ENCODE measurements around the gene UBC. TPM values are rescaled to one million over a fixed set of nuclear protein-coding genes. Genes with fewer than 3 reads are reported as not detected.
A peak's percentile ranks its signal among the peaks of the same experiment; 100 is the strongest.
"Not testable (repeated sequence)": the region's sequence is repeated elsewhere in the genome, so short reads cannot be mapped to it uniquely, and the experiment has no call there.

The UBC gene
- total RNA-seq, 1 experiment from 2014 or later: 1,053 TPM

- intact Hi-C loops (cut with micrococcal nuclease; ENCODE audit: unreplicated experiment): loop anchor here (1.0 kb wide), 1 partner anchor 12 kb away; no protein-coding TSS in a partner anchor
- H3K4me3 ChIP-seq (ENCODE audit: low read depth, low read length, poor library complexity, severe bottlenecking): peak overlapping the region; percentile 94
- no peaks in the 10 kb centered on the region for H3K27me3 ChIP-seq (replicated peaks; ENCODE audit: insufficient read depth, low read depth, low read length, poor library complexity)
- TF ChIP-seq, protein P1, sequence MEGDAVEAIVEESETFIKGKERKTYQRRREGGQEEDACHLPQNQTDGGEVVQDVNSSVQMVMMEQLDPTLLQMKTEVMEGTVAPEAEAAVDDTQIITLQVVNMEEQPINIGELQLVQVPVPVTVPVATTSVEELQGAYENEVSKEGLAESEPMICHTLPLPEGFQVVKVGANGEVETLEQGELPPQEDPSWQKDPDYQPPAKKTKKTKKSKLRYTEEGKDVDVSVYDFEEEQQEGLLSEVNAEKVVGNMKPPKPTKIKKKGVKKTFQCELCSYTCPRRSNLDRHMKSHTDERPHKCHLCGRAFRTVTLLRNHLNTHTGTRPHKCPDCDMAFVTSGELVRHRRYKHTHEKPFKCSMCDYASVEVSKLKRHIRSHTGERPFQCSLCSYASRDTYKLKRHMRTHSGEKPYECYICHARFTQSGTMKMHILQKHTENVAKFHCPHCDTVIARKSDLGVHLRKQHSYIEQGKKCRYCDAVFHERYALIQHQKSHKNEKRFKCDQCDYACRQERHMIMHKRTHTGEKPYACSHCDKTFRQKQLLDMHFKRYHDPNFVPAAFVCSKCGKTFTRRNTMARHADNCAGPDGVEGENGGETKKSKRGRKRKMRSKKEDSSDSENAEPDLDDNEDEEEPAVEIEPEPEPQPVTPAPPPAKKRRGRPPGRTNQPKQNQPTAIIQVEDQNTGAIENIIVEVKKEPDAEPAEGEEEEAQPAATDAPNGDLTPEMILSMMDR (conservative IDR thresholded peaks at IDR 0.05; ENCODE audit: low read depth, low read length): no peak
- no peak for TF ChIP-seq EZH2 (IDR thresholded peaks at IDR 0.05; ENCODE audit: borderline replicate concordance, low read depth, low read length, poor library complexity, severe bottlenecking)
- POLR2A ChIA-PET (ENCODE audit: low non-redundant PET): no interaction called here
- CTCF ChIA-PET: no interaction called here
- BruUV-seq (replicated peaks): no TSS peak
- H3K4me1 ChIP-seq (ENCODE audit: insufficient read depth, low read length, poor library complexity, severe bottlenecking): no peaks in the 10 kb centered on the region
- H3K27ac ChIP-seq (ENCODE audit: low read depth, low read length, poor library complexity, severe bottlenecking): peak overlapping the region; percentile 91
- H3K9me3 ChIP-seq (ENCODE audit: low read depth, low read length, poor library complexity, severe bottlenecking): no peaks in the 10 kb centered on the region
- H3K36me3 ChIP-seq (ENCODE audit: insufficient read depth, low read length, poor library complexity, severe bottlenecking): no peaks in the 10 kb centered on the region
- DNase-seq (ENCODE audit: low spot score): peak; percentile 94
Measured at GRCh38 chr12:124927201-124928094, 13.0 kb upstream of the UBC start.

GRCh38 chr12:124925782-124926181, 11.3 kb upstream of the UBC start:
- H3K4me1 ChIP-seq (ENCODE audit: insufficient read depth, low read length, poor library complexity, severe bottlenecking); H3K27me3 ChIP-seq (replicated peaks; ENCODE audit: insufficient read depth, low read depth, low read length, poor library complexity); POLR2A ChIA-PET (ENCODE audit: low non-redundant PET); H3K27ac ChIP-seq (ENCODE audit: low read depth, low read length, poor library complexity, severe bottlenecking); DNase-seq (ENCODE audit: low spot score); H3K36me3 ChIP-seq (ENCODE audit: insufficient read depth, low read length, poor library complexity, severe bottlenecking); H3K4me3 ChIP-seq (ENCODE audit: low read depth, low read length, poor library complexity, severe bottlenecking); H3K9me3 ChIP-seq (ENCODE audit: low read depth, low read length, poor library complexity, severe bottlenecking); BruUV-seq (replicated peaks); intact Hi-C loops (cut with micrococcal nuclease; ENCODE audit: unreplicated experiment); CTCF ChIA-PET: not testable (repeated sequence)

DNA sequence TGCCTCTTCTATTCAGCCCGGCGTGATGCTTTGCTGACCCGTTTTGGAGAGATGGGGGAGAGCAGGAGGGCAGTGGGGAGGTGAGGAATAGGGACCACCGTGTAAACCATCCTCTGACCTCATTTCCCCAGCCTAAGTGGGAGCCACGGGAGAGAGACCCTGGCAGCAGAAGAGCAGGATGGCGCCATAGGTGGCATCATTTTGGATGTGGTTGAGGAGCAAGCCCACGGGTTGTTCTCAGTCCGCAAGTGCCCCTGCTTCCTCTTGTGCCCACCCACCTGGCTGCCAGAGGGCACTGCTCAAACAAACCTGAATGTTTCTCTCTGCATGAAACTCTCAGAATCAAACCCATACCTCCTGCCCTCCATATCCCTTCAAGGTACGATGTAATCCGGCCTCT, 10.7 kb upstream of the UBC start:
- no TSS peak for BruUV-seq (replicated peaks)
- no peak for DNase-seq (ENCODE audit: low spot score)
- Histone ChIP-seq H3K36me3 (ENCODE audit: insufficient read depth, low read length, poor library complexity, severe bottlenecking) (no peaks in the 10 kb centered on the region), H3K27me3 (replicated peaks; ENCODE audit: insufficient read depth, low read depth, low read length, poor library complexity) (no peaks in the 10 kb centered on the region), H3K27ac (ENCODE audit: low read depth, low read length, poor library complexity, severe bottlenecking) (no peak overlapping the region), H3K4me3 (ENCODE audit: low read depth, low read length, poor library complexity, severe bottlenecking) (no peak overlapping the region), H3K4me1 (ENCODE audit: insufficient read depth, low read length, poor library complexity, severe bottlenecking) (peaks cover 7% of the 10 kb centered on the region), H3K9me3 (ENCODE audit: low read depth, low read length, poor library complexity, severe bottlenecking) (no peaks in the 10 kb centered on the region)
- intact Hi-C loops (cut with micrococcal nuclease; ENCODE audit: unreplicated experiment): no loop called here
- TF ChIP-seq EZH2 (IDR thresholded peaks at IDR 0.05; ENCODE audit: borderline replicate concordance, low read depth, low read length, poor library complexity, severe bottlenecking): no peak
- TF ChIP-seq, protein P1 (conservative IDR thresholded peaks at IDR 0.05; ENCODE audit: low read depth, low read length): no peak
- ChIA-PET POLR2A (ENCODE audit: low non-redundant PET) (no interaction called here), CTCF (no interaction called here)

All from A673 (cell line).